WTC11 (cell line): ENCODE data around the gene PLD3. TPM values are rescaled to one million over a fixed set of nuclear protein-coding genes. Genes with fewer than 3 reads are reported as not detected.

ENCODE experiments used
- ATAC-seq: fragments of 200-7000 bp; cut with Tn5 transposase; 2 replicates; pipeline ENCODE4 v1.10.0; 2021; ENCODE audit warnings: mild to moderate bottlenecking, moderate library complexity
- CTCF ChIA-PET: fragments of 300-600 bp; sonication (Branson Sonifier 250); formaldehyde crosslinking; loops from one replicate; lab custom pipeline; 2021; ENCODE audit warnings: antibody characterized with exemption; lab: Charles Lee
- POLR2A ChIA-PET: fragments of 350-600 bp; sonication (Branson Sonifier 250); formaldehyde crosslinking; loops from one replicate; lab custom pipeline; 2021; ENCODE audit warnings: antibody characterized with exemption; lab: Charles Lee
- DNase-seq: peaks from one replicate; pipeline ENCODE4 v3.0.0; 2021; ENCODE audit warnings: low spot score
- H3K27ac Mint-ChIP-seq: 2 replicates; pipeline ENCODE4 v1.8.0; 2021; ENCODE audit warnings: mixed read lengths
- H3K27me3 Mint-ChIP-seq: 2 replicates; pipeline ENCODE4 v1.8.0; 2021; ENCODE audit warnings: low read depth, mild to moderate bottlenecking, moderate library complexity, mixed read lengths
- H3K36me3 Mint-ChIP-seq: 2 replicates; pipeline ENCODE4 v1.8.0; 2021; ENCODE audit warnings: mixed read lengths
- H3K4me1 Mint-ChIP-seq: 2 replicates; pipeline ENCODE4 v1.8.0; 2022; ENCODE audit warnings: mixed read lengths
- H3K4me3 Mint-ChIP-seq: 2 replicates; pipeline ENCODE4 v1.8.0; 2021; ENCODE audit warnings: mild to moderate bottlenecking, moderate library complexity, mixed read lengths
- H3K9me3 Mint-ChIP-seq: 2 replicates; pipeline ENCODE4 v1.8.0; 2021; ENCODE audit warnings: mixed read lengths
- ATF1 ChIP-seq: sonication (generic); formaldehyde crosslinking; IDR thresholded peaks from 2 replicates; pipeline ENCODE4 v1.8.1; 2023; ENCODE audit warnings: mild to moderate bottlenecking, moderate library complexity, missing genetic modification reagents
- CREB1 ChIP-seq: sonication (generic); formaldehyde crosslinking; IDR thresholded peaks from 2 replicates; pipeline ENCODE4 v1.8.0; 2023; ENCODE audit warnings: mild to moderate bottlenecking, missing genetic modification reagents
- ELF4 ChIP-seq: sonication (generic); formaldehyde crosslinking; IDR thresholded peaks from 2 replicates; pipeline ENCODE4 v1.8.1; 2022; ENCODE audit warnings: low read depth, mild to moderate bottlenecking, moderate library complexity, missing genetic modification reagents
- GTF2I ChIP-seq: fragments of 250-450 bp; sonication (Bioruptor Pico); conservative IDR thresholded peaks from 2 replicates; pipeline ENCODE4 v1.4.0; 2021; ENCODE audit warnings: mild to moderate bottlenecking
- IRF2 ChIP-seq: sonication (generic); formaldehyde crosslinking; IDR thresholded peaks from 2 replicates; pipeline ENCODE4 v1.8.0; 2022; ENCODE audit warnings: low read depth, missing genetic modification reagents, borderline replicate concordance
- KAT7 ChIP-seq: sonication (generic); formaldehyde crosslinking; IDR thresholded peaks from 2 replicates; pipeline ENCODE4 v1.8.1; 2023; ENCODE audit warnings: missing genetic modification reagents, mild to moderate bottlenecking, borderline replicate concordance
- NR3C1 ChIP-seq: sonication (generic); formaldehyde crosslinking; conservative IDR thresholded peaks from 2 replicates; pipeline ENCODE4 v1.8.1; 2023; ENCODE audit warnings: low read depth, mild to moderate bottlenecking, missing genetic modification reagents
- RORB ChIP-seq: fragments of 250-450 bp; sonication (Bioruptor Pico); IDR thresholded peaks from 2 replicates; pipeline ENCODE4 v1.9.0; 2021; ENCODE audit warnings: mild to moderate bottlenecking
- TCF7 ChIP-seq: sonication (generic); formaldehyde crosslinking; IDR thresholded peaks from 2 replicates; pipeline ENCODE4 v1.8.0; 2022; ENCODE audit warnings: mild to moderate bottlenecking, low read depth, missing genetic modification reagents, moderate library complexity
- TEAD4 ChIP-seq: sonication (generic); formaldehyde crosslinking; IDR thresholded peaks from 2 replicates; pipeline ENCODE4 v1.8.0; 2022; ENCODE audit warnings: mild to moderate bottlenecking, missing genetic modification reagents
- ZNF121 ChIP-seq: sonication (generic); formaldehyde crosslinking; IDR thresholded peaks from 2 replicates; pipeline ENCODE4 v1.8.0; 2023; ENCODE audit warnings: missing genetic modification reagents
- ZNF263 ChIP-seq: sonication (generic); formaldehyde crosslinking; IDR thresholded peaks from 2 replicates; pipeline ENCODE4 v1.8.1; 2022; ENCODE audit warnings: low read depth, mild to moderate bottlenecking, moderate library complexity, missing genetic modification reagents
- ZNF396 ChIP-seq: fragments of 250-450 bp; sonication (Bioruptor Pico); IDR thresholded peaks from 2 replicates; pipeline ENCODE4 v1.8.0; 2021; ENCODE audit warnings: mild to moderate bottlenecking, moderate library complexity, borderline replicate concordance
- ZNF671 ChIP-seq: fragments of 250-450 bp; sonication (Bioruptor Pico); IDR thresholded peaks from 2 replicates; pipeline ENCODE4 v1.8.0; 2021; ENCODE audit warnings: mild to moderate bottlenecking
- total RNA-seq: library from RNA; stranded (reverse); gene quantifications from 3 replicates; pipeline ENCODE4 v1.2.3, GENCODE V29; 2021
- TF ChIP-seq, protein P1 (sequence below): sonication (generic); formaldehyde crosslinking; IDR thresholded peaks from 2 replicates; pipeline ENCODE4 v1.8.0; 2023; ENCODE audit warnings: missing genetic modification reagents
- TF ChIP-seq, protein P2 (sequence below): sonication (generic); formaldehyde crosslinking; IDR thresholded peaks from 2 replicates; pipeline ENCODE4 v1.8.1; 2022; ENCODE audit warnings: low read depth, missing genetic modification reagents, borderline replicate concordance
- TF ChIP-seq, protein P3 (sequence below): fragments of 250-450 bp; sonication (Bioruptor Pico); IDR thresholded peaks from 2 replicates; pipeline ENCODE4 v1.9.0; 2021; ENCODE audit warnings: mild to moderate bottlenecking
- TF ChIP-seq, protein P4 (sequence below): sonication (generic); formaldehyde crosslinking; conservative IDR thresholded peaks from 2 replicates; pipeline ENCODE4 v1.8.1; 2023; ENCODE audit warnings: mild to moderate bottlenecking, low read depth, missing genetic modification reagents, moderate library complexity
- TF ChIP-seq, protein P5 (sequence below): fragments of 250-450 bp; sonication (Bioruptor Pico); IDR thresholded peaks from 2 replicates; pipeline ENCODE4 v1.9.0; 2021; ENCODE audit warnings: mild to moderate bottlenecking, borderline replicate concordance
- TF ChIP-seq, protein P6 (sequence below): sonication (generic); formaldehyde crosslinking; IDR thresholded peaks from 2 replicates; pipeline ENCODE4 v1.8.0; 2023; ENCODE audit warnings: missing genetic modification reagents, mild to moderate bottlenecking, borderline replicate concordance

Gene PLD3
- total RNA-seq, 1 experiment from 2014 or later = 190 TPM

DNA sequence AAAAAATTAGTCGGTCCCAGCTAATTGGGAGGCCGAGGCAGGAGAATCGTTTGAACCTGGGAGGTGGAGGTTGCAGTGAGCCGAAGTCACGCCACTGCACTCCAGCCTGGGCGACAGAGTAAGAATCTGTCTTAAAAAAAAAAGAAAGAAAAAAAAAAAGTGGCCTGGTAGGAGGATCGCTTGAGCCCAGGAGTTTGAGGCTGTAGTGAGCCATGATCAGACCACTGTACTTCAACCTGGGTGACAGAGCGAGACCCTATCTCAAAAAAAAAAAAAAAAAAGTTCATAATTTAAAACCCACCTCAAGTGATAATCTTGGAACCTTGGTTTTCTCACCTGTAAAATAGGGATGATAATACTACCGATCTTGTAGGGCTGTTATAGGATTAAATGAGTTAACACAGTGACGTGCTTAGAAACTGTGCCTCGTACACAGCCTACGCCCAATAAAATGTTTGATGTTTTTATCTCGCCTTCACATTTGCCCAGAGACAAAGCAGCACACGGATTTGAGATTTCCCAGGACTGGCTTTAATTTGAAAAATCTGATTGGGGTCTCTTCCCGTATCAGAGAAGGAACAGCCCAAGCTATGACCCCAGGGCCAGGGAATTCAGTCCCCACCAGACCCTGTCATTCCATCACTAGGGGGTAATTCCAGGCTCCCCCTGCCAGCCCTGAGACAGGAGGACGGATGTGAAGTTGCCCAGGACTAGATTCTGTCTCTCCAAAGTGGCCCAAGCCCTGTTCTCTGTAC lies 73.7 kb downstream of the PLD3 start:
- Mint-ChIP-seq H3K9me3 (no peaks in the 10 kb centered on the region), H3K36me3 (no peaks in the 10 kb centered on the region; the same call in 1 of the 2 replicates), H3K4me3 (peak overlapping the region; percentile 69), H3K27me3 (peaks cover under 1% of the 10 kb centered on the region), H3K27ac (peak overlapping the region; percentile 63; the same call in 1 of the 2 replicates), H3K4me1 (peaks cover 22% of the 10 kb centered on the region)
- no peak for ATAC-seq
- POLR2A ChIA-PET = interaction anchor here (1.8 kb wide), 1 partner anchor 21 kb away, joined by 17 read pairs; no protein-coding TSS in a partner anchor
- TF ChIP-seq, protein P1, sequence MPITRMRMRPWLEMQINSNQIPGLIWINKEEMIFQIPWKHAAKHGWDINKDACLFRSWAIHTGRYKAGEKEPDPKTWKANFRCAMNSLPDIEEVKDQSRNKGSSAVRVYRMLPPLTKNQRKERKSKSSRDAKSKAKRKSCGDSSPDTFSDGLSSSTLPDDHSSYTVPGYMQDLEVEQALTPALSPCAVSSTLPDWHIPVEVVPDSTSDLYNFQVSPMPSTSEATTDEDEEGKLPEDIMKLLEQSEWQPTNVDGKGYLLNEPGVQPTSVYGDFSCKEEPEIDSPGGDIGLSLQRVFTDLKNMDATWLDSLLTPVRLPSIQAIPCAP (CRISPR knock-in tag) = no peak
- TF ChIP-seq, protein P2, sequence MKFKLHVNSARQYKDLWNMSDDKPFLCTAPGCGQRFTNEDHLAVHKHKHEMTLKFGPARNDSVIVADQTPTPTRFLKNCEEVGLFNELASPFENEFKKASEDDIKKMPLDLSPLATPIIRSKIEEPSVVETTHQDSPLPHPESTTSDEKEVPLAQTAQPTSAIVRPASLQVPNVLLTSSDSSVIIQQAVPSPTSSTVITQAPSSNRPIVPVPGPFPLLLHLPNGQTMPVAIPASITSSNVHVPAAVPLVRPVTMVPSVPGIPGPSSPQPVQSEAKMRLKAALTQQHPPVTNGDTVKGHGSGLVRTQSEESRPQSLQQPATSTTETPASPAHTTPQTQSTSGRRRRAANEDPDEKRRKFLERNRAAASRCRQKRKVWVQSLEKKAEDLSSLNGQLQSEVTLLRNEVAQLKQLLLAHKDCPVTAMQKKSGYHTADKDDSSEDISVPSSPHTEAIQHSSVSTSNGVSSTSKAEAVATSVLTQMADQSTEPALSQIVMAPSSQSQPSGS = no peak
- no peak for TF ChIP-seq ZNF396 (CRISPR knock-in tag)
- no peak for TF ChIP-seq IRF2
- TF ChIP-seq TEAD4 (CRISPR knock-in tag) = no peak
- TF ChIP-seq, protein P3, sequence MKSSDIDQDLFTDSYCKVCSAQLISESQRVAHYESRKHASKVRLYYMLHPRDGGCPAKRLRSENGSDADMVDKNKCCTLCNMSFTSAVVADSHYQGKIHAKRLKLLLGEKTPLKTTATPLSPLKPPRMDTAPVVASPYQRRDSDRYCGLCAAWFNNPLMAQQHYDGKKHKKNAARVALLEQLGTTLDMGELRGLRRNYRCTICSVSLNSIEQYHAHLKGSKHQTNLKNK = no peak
- no peak for TF ChIP-seq ATF1
- no peak for TF ChIP-seq ZNF121 (CRISPR knock-in tag)
- TF ChIP-seq, protein P4, sequence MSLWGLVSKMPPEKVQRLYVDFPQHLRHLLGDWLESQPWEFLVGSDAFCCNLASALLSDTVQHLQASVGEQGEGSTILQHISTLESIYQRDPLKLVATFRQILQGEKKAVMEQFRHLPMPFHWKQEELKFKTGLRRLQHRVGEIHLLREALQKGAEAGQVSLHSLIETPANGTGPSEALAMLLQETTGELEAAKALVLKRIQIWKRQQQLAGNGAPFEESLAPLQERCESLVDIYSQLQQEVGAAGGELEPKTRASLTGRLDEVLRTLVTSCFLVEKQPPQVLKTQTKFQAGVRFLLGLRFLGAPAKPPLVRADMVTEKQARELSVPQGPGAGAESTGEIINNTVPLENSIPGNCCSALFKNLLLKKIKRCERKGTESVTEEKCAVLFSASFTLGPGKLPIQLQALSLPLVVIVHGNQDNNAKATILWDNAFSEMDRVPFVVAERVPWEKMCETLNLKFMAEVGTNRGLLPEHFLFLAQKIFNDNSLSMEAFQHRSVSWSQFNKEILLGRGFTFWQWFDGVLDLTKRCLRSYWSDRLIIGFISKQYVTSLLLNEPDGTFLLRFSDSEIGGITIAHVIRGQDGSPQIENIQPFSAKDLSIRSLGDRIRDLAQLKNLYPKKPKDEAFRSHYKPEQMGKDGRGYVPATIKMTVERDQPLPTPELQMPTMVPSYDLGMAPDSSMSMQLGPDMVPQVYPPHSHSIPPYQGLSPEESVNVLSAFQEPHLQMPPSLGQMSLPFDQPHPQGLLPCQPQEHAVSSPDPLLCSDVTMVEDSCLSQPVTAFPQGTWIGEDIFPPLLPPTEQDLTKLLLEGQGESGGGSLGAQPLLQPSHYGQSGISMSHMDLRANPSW (CRISPR knock-in tag) = no peak
- TF ChIP-seq ZNF671 = no peak
- no peak for TF ChIP-seq ZNF263 (CRISPR knock-in tag)
- no peak for TF ChIP-seq CREB1 (CRISPR knock-in tag)
- TF ChIP-seq NR3C1 (CRISPR knock-in tag) = no peak
- no peak for TF ChIP-seq ELF4 (CRISPR knock-in tag)
- TF ChIP-seq, protein P5, sequence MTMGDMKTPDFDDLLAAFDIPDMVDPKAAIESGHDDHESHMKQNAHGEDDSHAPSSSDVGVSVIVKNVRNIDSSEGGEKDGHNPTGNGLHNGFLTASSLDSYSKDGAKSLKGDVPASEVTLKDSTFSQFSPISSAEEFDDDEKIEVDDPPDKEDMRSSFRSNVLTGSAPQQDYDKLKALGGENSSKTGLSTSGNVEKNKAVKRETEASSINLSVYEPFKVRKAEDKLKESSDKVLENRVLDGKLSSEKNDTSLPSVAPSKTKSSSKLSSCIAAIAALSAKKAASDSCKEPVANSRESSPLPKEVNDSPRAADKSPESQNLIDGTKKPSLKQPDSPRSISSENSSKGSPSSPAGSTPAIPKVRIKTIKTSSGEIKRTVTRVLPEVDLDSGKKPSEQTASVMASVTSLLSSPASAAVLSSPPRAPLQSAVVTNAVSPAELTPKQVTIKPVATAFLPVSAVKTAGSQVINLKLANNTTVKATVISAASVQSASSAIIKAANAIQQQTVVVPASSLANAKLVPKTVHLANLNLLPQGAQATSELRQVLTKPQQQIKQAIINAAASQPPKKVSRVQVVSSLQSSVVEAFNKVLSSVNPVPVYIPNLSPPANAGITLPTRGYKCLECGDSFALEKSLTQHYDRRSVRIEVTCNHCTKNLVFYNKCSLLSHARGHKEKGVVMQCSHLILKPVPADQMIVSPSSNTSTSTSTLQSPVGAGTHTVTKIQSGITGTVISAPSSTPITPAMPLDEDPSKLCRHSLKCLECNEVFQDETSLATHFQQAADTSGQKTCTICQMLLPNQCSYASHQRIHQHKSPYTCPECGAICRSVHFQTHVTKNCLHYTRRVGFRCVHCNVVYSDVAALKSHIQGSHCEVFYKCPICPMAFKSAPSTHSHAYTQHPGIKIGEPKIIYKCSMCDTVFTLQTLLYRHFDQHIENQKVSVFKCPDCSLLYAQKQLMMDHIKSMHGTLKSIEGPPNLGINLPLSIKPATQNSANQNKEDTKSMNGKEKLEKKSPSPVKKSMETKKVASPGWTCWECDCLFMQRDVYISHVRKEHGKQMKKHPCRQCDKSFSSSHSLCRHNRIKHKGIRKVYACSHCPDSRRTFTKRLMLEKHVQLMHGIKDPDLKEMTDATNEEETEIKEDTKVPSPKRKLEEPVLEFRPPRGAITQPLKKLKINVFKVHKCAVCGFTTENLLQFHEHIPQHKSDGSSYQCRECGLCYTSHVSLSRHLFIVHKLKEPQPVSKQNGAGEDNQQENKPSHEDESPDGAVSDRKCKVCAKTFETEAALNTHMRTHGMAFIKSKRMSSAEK (CRISPR knock-in tag) = no peak
- no peak for TF ChIP-seq KAT7
- TF ChIP-seq GTF2I (CRISPR knock-in tag) = no peak
- TF ChIP-seq RORB = no peak
- no peak for TF ChIP-seq TCF7 (CRISPR knock-in tag)
- TF ChIP-seq, protein P6, sequence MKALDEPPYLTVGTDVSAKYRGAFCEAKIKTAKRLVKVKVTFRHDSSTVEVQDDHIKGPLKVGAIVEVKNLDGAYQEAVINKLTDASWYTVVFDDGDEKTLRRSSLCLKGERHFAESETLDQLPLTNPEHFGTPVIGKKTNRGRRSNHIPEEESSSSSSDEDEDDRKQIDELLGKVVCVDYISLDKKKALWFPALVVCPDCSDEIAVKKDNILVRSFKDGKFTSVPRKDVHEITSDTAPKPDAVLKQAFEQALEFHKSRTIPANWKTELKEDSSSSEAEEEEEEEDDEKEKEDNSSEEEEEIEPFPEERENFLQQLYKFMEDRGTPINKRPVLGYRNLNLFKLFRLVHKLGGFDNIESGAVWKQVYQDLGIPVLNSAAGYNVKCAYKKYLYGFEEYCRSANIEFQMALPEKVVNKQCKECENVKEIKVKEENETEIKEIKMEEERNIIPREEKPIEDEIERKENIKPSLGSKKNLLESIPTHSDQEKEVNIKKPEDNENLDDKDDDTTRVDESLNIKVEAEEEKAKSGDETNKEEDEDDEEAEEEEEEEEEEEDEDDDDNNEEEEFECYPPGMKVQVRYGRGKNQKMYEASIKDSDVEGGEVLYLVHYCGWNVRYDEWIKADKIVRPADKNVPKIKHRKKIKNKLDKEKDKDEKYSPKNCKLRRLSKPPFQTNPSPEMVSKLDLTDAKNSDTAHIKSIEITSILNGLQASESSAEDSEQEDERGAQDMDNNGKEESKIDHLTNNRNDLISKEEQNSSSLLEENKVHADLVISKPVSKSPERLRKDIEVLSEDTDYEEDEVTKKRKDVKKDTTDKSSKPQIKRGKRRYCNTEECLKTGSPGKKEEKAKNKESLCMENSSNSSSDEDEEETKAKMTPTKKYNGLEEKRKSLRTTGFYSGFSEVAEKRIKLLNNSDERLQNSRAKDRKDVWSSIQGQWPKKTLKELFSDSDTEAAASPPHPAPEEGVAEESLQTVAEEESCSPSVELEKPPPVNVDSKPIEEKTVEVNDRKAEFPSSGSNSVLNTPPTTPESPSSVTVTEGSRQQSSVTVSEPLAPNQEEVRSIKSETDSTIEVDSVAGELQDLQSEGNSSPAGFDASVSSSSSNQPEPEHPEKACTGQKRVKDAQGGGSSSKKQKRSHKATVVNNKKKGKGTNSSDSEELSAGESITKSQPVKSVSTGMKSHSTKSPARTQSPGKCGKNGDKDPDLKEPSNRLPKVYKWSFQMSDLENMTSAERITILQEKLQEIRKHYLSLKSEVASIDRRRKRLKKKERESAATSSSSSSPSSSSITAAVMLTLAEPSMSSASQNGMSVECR (CRISPR knock-in tag) = no peak
- CTCF ChIA-PET = interaction anchor here (1.3 to 2.8 kb wide), 10 partner anchors 13 to 181 kb away, joined by 3 to 55 read pairs (median 16); partner anchors contain the start of genes BLVRB and SERTAD3
- no peak for DNase-seq
